Osteoblast (primary cell): ENCODE data around the gene NPLOC4. TPM values are rescaled to one million over a fixed set of nuclear protein-coding genes. Genes with fewer than 3 reads are reported as not detected.

Source experiments
- DNase-seq: peaks from one replicate; pipeline ENCODE4 v3.0.0; 2011; ENCODE audit warnings: low spot score, mixed read lengths; ENCODE audit not compliant: insufficient read length; ENCODE audit errors: missing footprints
- H2AFZ ChIP-seq: 2 replicates; pipeline ENCODE4 v1.6.0; 2011; ENCODE audit warnings: mild to moderate bottlenecking, low read length
- H3K27ac ChIP-seq: 2 replicates; pipeline ENCODE4 v1.5.1; 2011; ENCODE audit warnings: mild to moderate bottlenecking, low read depth, low read length, moderate library complexity
- H3K27me3 ChIP-seq: 2 replicates; pipeline ENCODE4 v1.6.0; 2012; ENCODE audit warnings: mild to moderate bottlenecking, control low read depth, inconsistent platforms, low read length, moderate library complexity; ENCODE audit not compliant: insufficient read depth
- H3K36me3 ChIP-seq: 2 replicates; pipeline ENCODE4 v1.5.1; 2011; ENCODE audit warnings: mild to moderate bottlenecking, low read length, control low read depth, moderate library complexity; ENCODE audit not compliant: insufficient read depth
- H3K4me1 ChIP-seq: 2 replicates; pipeline ENCODE4 v1.5.1; 2011; ENCODE audit warnings: mild to moderate bottlenecking, low read length, control low read depth, moderate library complexity; ENCODE audit not compliant: insufficient read depth
- H3K4me2 ChIP-seq: 2 replicates; pipeline ENCODE4 v1.6.0; 2011; ENCODE audit warnings: mild to moderate bottlenecking, low read length; ENCODE audit not compliant: insufficient read depth
- H3K4me3 ChIP-seq: fragments of 200-600 bp; sonication (generic); 3 replicates; pipeline ENCODE4 v1.5.1; 2012; ENCODE audit warnings: mild to moderate bottlenecking, low read length, inconsistent platforms; ENCODE audit not compliant: insufficient read depth
- H3K79me2 ChIP-seq: 2 replicates; pipeline ENCODE4 v1.6.0; 2012; ENCODE audit warnings: mild to moderate bottlenecking, low read length, control low read depth, inconsistent platforms; ENCODE audit not compliant: insufficient read depth
- H3K9me3 ChIP-seq: 2 replicates; pipeline ENCODE4 v1.5.1; 2011; ENCODE audit warnings: low read depth, low read length, control low read depth
- H4K20me1 ChIP-seq: 2 replicates; pipeline ENCODE4 v1.6.0; 2012; ENCODE audit warnings: mild to moderate bottlenecking, low read length, control low read depth; ENCODE audit not compliant: insufficient read depth
- total RNA-seq: library from RNA; depleted of rRNA; stranded (reverse); fragments of >200 nt; gene quantifications from 2 replicates; pipeline ENCODE4 v1.2.3, GENCODE V29; 2012
- TF ChIP-seq, protein P1 (sequence below): IDR thresholded peaks from 2 replicates; pipeline ENCODE4 v1.5.1; 2011; ENCODE audit warnings: mild to moderate bottlenecking, low read depth, low read length, moderate library complexity; ENCODE audit errors: extremely low read depth

The NPLOC4 gene
- total RNA-seq, 1 donor = 118 TPM

DNA sequence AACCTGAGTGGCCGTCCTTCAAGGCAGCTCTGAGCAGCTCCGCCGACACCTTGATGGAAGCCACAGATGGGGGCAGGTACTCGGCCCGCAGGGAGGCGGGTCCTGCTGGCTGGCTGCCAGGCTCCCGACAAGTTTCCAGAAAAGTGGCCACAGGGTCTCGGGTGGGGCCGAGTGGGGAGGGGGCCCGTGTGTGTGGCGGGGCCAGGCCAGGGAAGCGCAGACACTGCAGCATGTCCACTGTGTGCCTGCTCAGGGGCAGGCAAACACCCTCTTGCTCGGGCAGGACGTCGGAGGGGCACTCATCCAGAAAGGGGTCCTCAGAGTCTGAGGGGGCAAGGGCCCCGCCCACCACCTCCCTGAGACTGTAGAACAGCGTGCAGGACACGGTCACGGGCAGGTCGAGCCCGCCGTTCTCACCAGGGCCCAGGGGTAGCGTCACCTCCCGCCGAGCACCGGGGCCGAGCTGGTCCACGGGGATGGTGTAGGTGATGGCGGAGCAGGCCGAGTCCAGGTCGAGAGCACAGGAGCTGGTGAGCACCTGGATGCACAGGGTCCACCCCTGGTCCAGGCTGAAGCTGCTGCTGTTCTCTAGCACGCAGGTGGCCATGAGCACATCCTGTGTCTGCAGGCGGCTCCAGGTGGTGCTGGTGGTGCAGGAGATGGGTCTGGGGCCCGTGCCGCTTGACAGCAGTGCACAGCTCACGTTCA is 89.9 kb downstream of the NPLOC4 start:
- TF ChIP-seq, protein P1, sequence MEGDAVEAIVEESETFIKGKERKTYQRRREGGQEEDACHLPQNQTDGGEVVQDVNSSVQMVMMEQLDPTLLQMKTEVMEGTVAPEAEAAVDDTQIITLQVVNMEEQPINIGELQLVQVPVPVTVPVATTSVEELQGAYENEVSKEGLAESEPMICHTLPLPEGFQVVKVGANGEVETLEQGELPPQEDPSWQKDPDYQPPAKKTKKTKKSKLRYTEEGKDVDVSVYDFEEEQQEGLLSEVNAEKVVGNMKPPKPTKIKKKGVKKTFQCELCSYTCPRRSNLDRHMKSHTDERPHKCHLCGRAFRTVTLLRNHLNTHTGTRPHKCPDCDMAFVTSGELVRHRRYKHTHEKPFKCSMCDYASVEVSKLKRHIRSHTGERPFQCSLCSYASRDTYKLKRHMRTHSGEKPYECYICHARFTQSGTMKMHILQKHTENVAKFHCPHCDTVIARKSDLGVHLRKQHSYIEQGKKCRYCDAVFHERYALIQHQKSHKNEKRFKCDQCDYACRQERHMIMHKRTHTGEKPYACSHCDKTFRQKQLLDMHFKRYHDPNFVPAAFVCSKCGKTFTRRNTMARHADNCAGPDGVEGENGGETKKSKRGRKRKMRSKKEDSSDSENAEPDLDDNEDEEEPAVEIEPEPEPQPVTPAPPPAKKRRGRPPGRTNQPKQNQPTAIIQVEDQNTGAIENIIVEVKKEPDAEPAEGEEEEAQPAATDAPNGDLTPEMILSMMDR = no peak
- no peak overlapping the region for H2AFZ ChIP-seq
- no peaks in the 10 kb centered on the region for H3K27me3 ChIP-seq
- H3K4me3 ChIP-seq = no peak overlapping the region
- H3K79me2 ChIP-seq = peaks cover 42% of the 10 kb centered on the region
- H3K36me3 ChIP-seq = peaks cover 76% of the 10 kb centered on the region
- DNase-seq = peak; percentile 77
- no peak overlapping the region for H3K27ac ChIP-seq
- no peak overlapping the region for H3K4me2 ChIP-seq
- H3K9me3 ChIP-seq = no peaks in the 10 kb centered on the region
- peaks cover 31% of the 10 kb centered on the region for H4K20me1 ChIP-seq
- H3K4me1 ChIP-seq = peaks cover 5% of the 10 kb centered on the region

DNA sequence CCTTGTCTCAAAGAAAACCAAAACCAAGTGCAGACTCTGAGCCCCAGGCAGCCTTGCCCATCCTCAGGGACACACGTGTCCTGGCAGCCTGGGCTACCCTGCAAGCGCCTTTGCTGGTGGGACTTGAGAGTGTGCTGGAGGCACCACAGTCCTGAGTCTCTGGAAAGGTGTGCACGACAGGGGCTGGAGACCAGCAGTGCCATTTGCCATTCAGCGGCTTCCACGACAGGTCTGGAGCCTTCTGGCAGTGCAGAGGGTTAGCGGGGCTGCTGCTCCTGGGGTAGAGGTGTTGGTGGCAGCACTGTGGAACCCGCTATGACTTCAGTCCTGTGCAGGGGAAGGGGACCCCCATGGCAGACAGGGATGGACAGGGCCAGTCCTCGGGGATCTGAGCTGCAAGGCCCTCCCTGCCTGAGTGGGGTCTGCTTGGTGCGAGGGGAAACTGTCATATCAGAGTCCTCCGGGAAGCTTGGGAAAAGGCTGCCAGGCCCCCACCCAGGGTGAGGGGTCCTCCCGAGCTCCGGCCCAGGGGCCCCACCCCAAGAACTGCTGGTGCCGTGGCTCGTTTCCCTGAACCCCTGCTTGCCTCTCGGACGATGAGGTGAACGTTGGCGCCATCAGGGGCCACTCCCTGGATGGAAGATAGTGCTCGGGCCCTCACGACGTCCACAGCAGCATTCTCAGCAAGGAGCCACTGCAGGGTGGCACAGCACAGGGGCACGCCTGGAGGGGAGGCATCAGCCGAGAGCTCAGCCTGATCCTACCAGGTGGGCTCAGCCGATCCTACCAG is 91.6 kb downstream of the NPLOC4 start:
- peaks cover 25% of the 10 kb centered on the region for H3K79me2 ChIP-seq
- no peak overlapping the region for H3K4me2 ChIP-seq
- no peaks in the 10 kb centered on the region for H3K4me1 ChIP-seq
- no peak overlapping the region for H3K27ac ChIP-seq
- peak; percentile 69 for DNase-seq
- H3K9me3 ChIP-seq = no peaks in the 10 kb centered on the region
- no peak overlapping the region for H3K4me3 ChIP-seq
- no peaks in the 10 kb centered on the region for H3K27me3 ChIP-seq
- no peak overlapping the region for H2AFZ ChIP-seq
- TF ChIP-seq, protein P1 = no peak
- H3K36me3 ChIP-seq = peaks cover 80% of the 10 kb centered on the region
- peaks cover 19% of the 10 kb centered on the region for H4K20me1 ChIP-seq

DNA sequence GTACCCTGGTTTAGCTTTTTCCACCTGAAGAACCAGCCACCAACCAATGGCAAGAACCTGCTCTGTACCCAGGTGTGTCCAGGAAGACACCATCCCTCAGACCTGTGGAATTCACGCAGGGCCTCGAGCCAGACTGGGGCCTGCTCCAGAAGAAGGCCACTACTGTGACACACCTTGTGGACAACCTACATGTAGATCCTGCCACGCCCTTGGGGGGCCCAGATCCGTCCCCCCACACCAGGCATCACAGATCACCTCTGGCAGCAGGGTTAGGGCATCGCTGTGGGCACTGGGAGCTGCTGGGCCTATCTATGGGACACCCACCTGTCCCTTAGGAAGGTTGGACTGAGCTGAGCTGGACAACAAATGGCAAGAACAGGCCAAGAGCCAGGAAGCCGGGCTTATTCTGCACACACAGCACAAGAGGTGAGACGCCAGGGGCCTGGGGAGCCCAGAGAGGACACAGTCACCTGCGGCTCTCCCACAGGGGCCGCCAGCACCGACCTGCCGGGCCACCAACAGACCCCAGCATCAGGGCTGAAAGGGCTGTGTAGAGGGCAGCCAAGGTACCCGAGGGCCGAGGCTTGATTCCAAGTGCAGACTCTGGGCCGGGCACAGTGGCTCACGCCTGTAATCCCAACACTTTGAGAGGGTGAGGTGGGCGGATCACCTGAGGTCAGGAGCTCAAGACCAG is 92.5 kb downstream of the NPLOC4 start:
- peaks cover 70% of the 10 kb centered on the region for H3K36me3 ChIP-seq
- H3K4me1 ChIP-seq = no peaks in the 10 kb centered on the region
- H3K27me3 ChIP-seq = no peaks in the 10 kb centered on the region
- peaks cover 16% of the 10 kb centered on the region for H3K79me2 ChIP-seq
- no peak overlapping the region for H3K27ac ChIP-seq
- H3K9me3 ChIP-seq = no peaks in the 10 kb centered on the region
- no peak overlapping the region for H2AFZ ChIP-seq
- H3K4me3 ChIP-seq = no peak overlapping the region
- peak; percentile 75 for DNase-seq
- H3K4me2 ChIP-seq = no peak overlapping the region
- H4K20me1 ChIP-seq = peaks cover 11% of the 10 kb centered on the region
- TF ChIP-seq, protein P1 = no peak
